ENCODE results near the gene ZNF69. TPM values are rescaled to one million over a fixed set of nuclear protein-coding genes. Genes with fewer than 3 reads are reported as not detected.
"Not testable (repeated sequence)": the region's sequence is repeated elsewhere in the genome, so short reads cannot be mapped to it uniquely, and the experiment has no call there.

ZNF69 gene
- total RNA-seq, 2 donors from 2014 or later, result 2.3 to 2.4 TPM

DNA sequence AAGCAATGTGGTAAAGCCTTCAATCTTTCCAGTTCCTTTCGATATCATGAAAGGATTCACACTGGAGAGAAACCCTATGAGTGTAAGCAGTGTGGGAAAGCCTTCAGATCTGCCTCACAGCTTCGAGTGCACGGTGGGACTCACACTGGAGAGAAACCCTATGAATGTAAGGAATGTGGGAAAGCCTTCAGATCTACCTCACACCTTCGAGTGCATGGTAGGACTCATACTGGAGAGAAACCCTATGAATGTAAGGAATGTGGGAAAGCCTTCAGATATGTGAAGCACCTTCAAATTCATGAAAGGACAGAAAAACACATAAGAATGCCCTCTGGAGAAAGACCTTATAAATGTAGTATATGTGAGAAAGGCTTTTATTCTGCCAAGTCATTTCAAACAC is 61.6 kb downstream of the ZNF69 start:
- no peak overlapping the region for H3K27ac Mint-ChIP-seq

DNA sequence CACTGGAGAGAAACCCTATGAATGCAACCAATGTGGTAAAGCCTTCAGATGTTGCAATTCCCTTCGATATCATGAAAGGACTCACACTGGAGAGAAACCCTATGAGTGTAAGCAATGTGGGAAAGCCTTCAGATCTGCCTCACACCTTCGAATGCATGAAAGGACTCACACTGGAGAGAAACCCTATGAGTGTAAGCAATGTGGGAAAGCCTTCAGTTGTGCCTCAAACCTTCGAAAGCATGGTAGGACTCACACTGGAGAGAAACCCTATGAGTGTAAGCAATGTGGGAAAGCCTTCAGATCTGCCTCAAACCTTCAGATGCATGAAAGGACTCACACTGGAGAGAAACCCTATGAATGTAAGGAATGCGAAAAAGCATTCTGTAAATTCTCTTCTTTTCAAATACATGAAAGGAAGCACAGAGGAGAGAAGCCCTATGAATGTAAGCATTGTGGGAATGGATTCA is 62.1 kb downstream of the ZNF69 start:
- Mint-ChIP-seq H3K36me3 (ENCODE audit: low read depth) (peaks cover 14% of the 10 kb centered on the region), H3K4me3 (peak overlapping the region; percentile 43), H3K27ac (peak overlapping the region; percentile 37)

More for the DNA sequence above, 61.6 kb downstream of the ZNF69 start:
- Mint-ChIP-seq H3K4me3 (no peak overlapping the region), H3K4me1 (no peaks in the 10 kb centered on the region), H3K36me3 (ENCODE audit: low read depth) (peaks cover 14% of the 10 kb centered on the region), H3K27me3 (no peaks in the 10 kb centered on the region)
- H3K9me3 ChIP-seq (ENCODE audit: control insufficient read depth, low read length, poor library complexity, severe bottlenecking), result peaks cover 66% of the 10 kb centered on the region
- no peak for DNase-seq
- no peak for ATAC-seq

DNA sequence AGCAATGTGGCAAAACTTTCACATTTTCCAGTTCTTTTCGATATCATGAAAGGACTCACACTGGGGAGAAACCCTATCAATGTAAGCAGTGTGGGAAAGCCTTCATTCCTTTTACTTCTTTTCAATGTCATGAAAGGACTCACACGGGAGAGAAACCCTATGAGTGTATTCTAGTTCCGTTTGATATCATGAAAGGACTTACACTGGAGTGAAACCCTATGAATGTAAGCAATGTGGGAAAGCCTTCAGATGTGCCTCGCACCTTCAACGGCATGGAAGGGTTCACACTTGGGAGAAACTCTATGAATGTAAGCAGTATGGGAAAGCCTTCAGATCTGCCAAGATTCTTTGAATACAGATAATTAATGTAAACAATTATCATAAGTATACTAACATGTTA is 62.7 kb downstream of the ZNF69 start:
- H3K9me3 ChIP-seq (ENCODE audit: control insufficient read depth, low read length, poor library complexity, severe bottlenecking), result peaks cover 56% of the 10 kb centered on the region
- no peak overlapping the region for H3K27ac Mint-ChIP-seq
- H3K27me3 Mint-ChIP-seq, result no peaks in the 10 kb centered on the region
- ATAC-seq, result no peak
- peaks cover 14% of the 10 kb centered on the region for H3K36me3 Mint-ChIP-seq (ENCODE audit: low read depth)
- no peak overlapping the region for H3K4me3 Mint-ChIP-seq
- H3K4me1 Mint-ChIP-seq, result no peaks in the 10 kb centered on the region
- DNase-seq, result no peak

More for the DNA sequence above, 62.1 kb downstream of the ZNF69 start:
- peaks cover 63% of the 10 kb centered on the region for H3K9me3 ChIP-seq (ENCODE audit: control insufficient read depth, low read length, poor library complexity, severe bottlenecking)
- not testable (repeated sequence) for ATAC-seq, H3K4me1 Mint-ChIP-seq, DNase-seq, H3K27me3 Mint-ChIP-seq

Other genes with a start within 250 kb of the ZNF69 start
- 1 to 10 TPM; 1.7 to 2.4 TPM for gene ZNF823, start 148.8 kb upstream of the ZNF69 start, total RNA-seq
- 1 to 10 TPM; 3.3 to 4.6 TPM for gene ZNF441, start 120.8 kb upstream of the ZNF69 start, total RNA-seq
- gene ZNF491, start 89.3 kb upstream of the ZNF69 start, total RNA-seq, result under 1 TPM; 0.26 to 0.60 TPM
- gene ZNF440, start 73.5 kb upstream of the ZNF69 start, total RNA-seq, result 1 to 10 TPM; 7.9 to 9.5 TPM
- 1 to 10 TPM; 4.5 to 8.4 TPM for gene ZNF439, start 39.1 kb upstream of the ZNF69 start, total RNA-seq
- 10 to 100 TPM; 14.3 to 18.7 TPM for gene ZNF700, start 37.3 kb downstream of the ZNF69 start, total RNA-seq
- 1 to 10 TPM; 1.5 to 1.7 TPM for gene ZNF763, start 77.3 kb downstream of the ZNF69 start, total RNA-seq
- gene ZNF433, start 147.9 kb downstream of the ZNF69 start, total RNA-seq, result 1 to 10 TPM in 1 of 2 donors, under 1 TPM in 1; 0.85 to 1.3 TPM
- gene ZNF878, start 165.2 kb downstream of the ZNF69 start, total RNA-seq, result not detected
- gene ZNF844, start 176.9 kb downstream of the ZNF69 start, total RNA-seq, result 1 to 10 TPM; 4.7 to 9.7 TPM